ENCODE measurements around the gene LDLRAD3.

- TF ChIP-seq CTCF (IDR thresholded peaks at IDR 0.05; ENCODE audit: borderline replicate concordance, extremely low read depth, low read length, poor library complexity, severe bottlenecking) (no peak), EZH2 (IDR thresholded peaks at IDR 0.05; ENCODE audit: borderline replicate concordance, low read depth, low read length, severe bottlenecking) (no peak)
Observed at GRCh38 chr11:36035454-36035853, 91.6 kb downstream of the LDLRAD3 start.

Data from DND-41 (cell line).